Measurements from ENCODE around the gene CRYGD. TPM values are rescaled to one million over a fixed set of nuclear protein-coding genes. Genes with fewer than 3 reads are reported as not detected.

Gene CRYGD
- not detected in 2 replicates for total RNA-seq

DNA sequence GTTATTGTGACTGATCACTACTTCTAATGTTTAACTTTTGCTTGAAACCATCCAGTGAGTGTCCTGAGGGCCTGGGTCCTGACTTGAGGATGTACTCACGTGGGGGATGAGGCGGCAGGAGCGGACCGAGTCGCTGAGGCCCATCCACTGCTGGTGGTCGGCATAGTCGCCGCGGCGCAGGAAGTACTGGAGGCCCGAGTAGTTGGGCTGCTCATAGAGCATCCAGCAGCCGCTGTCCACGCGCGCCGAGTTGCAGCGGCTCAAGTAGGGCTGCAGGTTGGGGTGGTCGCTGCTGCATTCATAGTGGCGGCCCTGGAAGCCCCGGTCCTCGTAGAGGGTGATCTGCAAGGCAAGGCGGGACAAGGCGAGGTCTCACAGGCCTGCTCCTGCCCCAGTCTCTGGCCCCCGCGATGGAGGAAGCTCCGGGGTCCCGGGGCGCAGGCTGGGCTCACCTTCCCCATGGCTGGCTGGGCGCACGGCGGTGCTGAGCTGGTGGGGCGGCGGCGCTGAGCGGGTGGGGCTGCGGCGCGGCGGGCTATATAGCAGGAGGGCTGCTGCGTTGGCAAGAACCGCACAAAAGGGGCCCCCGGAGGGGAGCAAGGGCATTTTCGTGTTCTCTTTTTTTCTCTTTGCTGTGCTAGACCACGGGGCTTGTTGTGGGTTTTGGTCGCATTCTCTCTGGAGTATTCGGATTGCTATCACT is at the start of gene CRYGD:
Gene CRYGD (minus strand): TSS at position 512 of the 703 bp plus-strand sequence. CDS start 51 bp downstream, at position 461.

DNA sequence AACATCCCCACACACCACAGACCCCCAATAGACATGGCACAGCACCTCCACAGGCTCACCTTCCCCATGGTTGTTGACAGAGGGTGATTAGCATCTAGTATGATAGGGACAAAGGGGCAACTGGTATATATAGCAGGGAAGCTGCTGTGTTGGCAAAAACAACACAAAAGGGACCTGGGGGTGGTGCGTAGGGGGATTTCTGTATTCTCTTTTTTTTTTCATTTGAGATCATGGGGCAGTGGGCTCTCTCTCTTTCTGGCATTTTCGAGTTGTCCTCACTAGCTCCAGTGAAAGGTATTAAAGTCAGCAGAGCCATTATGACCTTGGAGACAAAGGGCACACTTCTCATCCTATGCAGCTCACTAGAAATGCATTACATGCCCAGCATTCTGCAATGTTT is 39.2 kb upstream of the CRYGD start, which contains the start of gene CRYGA:
Gene CRYGA (minus strand): TSS at position 101 of the 400 bp plus-strand sequence. CDS start 33 bp downstream, at position 68.

GRCh38 chr2:208146006-208146405 is 21.7 kb upstream of the CRYGD start, which contains the start of gene CRYGB:
Gene CRYGB, minus strand, starts transcription at chr2:208146158. Its CDS starts 38 bp downstream, at chr2:208146120.

DNA sequence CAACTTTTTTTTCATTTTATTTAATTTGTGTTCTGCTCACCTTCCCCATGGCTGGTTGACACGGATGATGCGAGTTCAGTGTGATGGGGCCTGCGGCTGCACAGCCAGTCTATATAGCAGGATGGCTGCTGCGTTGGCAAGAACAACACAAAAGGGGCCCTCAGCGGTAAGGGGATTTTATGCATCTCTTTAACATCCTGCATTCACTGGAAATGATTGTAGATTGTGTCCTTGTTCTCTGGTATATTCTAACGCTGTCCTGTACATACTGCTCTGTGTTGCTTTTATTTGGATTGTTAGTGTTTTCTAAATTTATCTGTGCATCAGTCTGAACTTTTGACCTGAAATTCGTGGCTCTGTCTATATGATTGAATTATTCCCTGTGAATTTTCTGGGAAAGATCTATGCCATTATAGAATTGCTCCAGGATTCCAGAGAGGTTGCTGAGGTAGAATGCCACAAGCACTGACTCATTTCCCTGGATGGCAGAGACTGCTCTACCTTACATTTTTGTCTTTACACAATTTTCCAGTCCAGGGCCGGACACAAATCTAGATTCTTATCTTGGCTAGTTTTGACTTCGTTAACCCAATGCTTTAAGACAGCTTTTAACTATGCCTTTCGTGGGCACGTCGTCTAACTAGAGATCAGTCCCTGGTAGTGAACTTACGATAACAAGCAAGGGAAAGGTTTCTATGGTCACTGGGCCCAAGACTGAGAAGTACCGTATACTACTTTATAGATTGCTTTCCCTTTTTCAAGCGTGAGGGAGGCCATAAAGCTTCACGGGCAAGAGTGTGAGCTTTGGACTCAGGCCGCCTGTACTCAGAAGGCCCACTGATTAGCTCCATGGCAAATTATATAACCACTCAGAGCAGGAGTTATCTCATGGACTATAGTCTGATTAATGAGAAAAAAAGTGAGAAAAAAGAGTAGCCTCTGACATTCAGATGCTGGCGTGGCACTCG is 5.7 kb upstream of the CRYGD start, which contains the start of gene CRYGC:
Gene CRYGC (minus strand): TSS at position 85 of the 968 bp plus-strand sequence. CDS start 36 bp downstream, at position 49.

Other genes with a start within 250 kb of the CRYGD start
- gene PLEKHM3, start 99.0 kb downstream of the CRYGD start, total RNA-seq, result 10.1 and 13.6 TPM in 2 replicates
- gene CRYGC, start 5.3 kb upstream of the CRYGD start, total RNA-seq, result not detected in 2 replicates
- not detected in 2 replicates for gene CRYGB, start 21.6 kb upstream of the CRYGD start, total RNA-seq
- not detected in 2 replicates for gene CRYGA, start 39.1 kb upstream of the CRYGD start, total RNA-seq
- gene C2orf80, start 65.5 kb upstream of the CRYGD start, total RNA-seq, result not detected in 2 replicates
- gene IDH1, start 130.5 kb upstream of the CRYGD start, total RNA-seq, result 129 and 246 TPM in 2 replicates
- gene PIKFYVE, start 141.7 kb upstream of the CRYGD start, total RNA-seq, result 37.0 and 41.9 TPM in 2 replicates